SK-N-MC (cell line): ENCODE measurements around the gene TBL3.
A peak's percentile ranks its signal among the peaks of the same experiment; 100 is the strongest.

ENCODE experiments used
- EZH2 ChIP-seq: fragments of 200-600 bp; sonication (generic); IDR thresholded peaks from one replicate; pipeline ENCODE4 v1.6.1; 2017; ENCODE audit warnings: antibody characterized with exemption
- FOXP2 ChIP-seq: optimal IDR thresholded peaks from 2 replicates; pipeline ENCODE3; 2011; ENCODE audit warnings: mild to moderate bottlenecking, moderate library complexity; ENCODE audit not compliant: insufficient read depth; ENCODE audit errors: extremely low read length, control extremely low read depth
- POLR2AphosphoS5 ChIP-seq: IDR thresholded peaks from 2 replicates; pipeline ENCODE4 v1.6.1; 2012; ENCODE audit warnings: mild to moderate bottlenecking, low read depth, low read length, borderline replicate concordance

GRCh38 chr16:1971796-1972489, at the start of gene TBL3:
- TF ChIP-seq POLR2AphosphoS5 (peak; percentile 91), EZH2 (no peak), FOXP2 (peak; percentile 94)
